HUDEP-2 (cell line): ENCODE measurements around the gene ATM.
"Not testable (repeated sequence)": the region's sequence is repeated elsewhere in the genome, so short reads cannot be mapped to it uniquely, and the experiment has no call there.

Source experiments
- DNase-seq, 76 experiments: peaks; one replicate each; lab custom pipeline; 2025; ENCODE audit not compliant: unreplicated experiment in 76 of 76; lab: John Stamatoyannopoulos, UW

The ATM gene

DNA sequence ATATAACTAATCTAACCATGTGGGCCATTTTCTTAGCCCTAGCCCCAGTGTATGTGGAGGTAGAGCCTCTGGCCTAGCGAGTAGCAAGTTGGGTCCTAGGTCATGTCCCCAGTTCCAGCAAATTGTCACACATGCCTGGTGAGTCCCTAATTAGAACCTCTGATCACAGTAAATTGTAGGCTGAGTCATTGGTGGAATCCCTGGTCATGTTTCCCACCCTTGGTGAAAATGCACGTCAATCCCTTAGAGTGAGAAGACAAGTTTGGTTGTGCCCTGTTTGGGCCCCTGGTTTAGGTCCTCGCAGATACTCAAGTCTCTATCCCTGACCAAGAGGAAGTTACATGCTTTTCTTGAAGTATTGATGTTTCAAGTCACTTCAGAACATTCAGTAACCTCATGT is 46.7 kb downstream of the ATM start:
- no peak for DNase-seq

DNA sequence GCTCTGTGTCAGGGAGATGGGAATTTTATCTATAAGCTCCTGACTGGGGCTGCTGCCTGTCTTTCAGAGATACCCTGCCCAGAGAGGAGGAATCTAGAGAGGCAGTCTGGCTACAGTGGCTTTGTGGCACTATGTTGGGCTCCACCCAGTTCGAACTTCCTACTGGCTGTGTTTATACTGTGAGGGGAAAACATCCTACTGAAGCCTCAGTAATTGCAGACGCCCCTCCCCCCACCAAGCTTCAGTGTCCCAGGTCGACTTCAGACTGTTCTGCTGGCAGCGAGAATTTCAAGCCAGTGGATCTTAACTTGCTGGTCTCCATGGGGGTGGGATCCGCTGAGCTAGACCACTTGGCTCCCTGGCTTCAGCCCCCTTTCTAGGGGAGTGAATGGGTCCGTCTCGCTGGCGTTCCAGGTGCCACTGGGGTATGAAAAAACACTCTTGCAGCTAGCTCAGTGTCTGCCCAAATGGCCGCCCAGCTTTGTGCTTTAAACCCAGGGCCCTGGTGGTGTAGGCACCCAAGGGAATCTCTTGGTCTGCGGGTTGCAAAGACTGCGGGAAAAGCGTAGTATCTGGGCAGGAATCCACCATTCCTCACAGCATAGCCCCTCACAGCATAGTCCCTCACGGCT is 54.2 kb downstream of the ATM start:
- not testable (repeated sequence) for DNase-seq

DNA sequence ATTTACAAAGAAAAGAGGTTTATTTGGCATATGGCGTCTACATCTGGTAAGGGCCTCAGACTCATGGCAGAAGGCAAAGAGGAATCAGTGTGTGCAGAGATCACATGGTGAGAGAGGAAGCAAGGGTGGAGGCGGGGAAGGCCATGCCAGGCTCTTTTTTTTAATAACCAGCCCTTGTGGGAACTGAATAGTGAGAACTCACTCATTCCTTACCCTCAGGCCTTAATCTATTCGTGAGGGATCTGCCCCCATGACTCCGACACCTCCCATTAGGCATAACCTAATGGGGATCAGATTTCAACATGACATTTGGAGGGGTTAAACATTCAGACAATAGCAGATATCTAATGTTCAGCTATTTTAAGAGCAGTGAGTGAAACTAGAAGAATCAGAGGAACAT is 55.7 kb downstream of the ATM start:
- DNase-seq: no peak

DNA sequence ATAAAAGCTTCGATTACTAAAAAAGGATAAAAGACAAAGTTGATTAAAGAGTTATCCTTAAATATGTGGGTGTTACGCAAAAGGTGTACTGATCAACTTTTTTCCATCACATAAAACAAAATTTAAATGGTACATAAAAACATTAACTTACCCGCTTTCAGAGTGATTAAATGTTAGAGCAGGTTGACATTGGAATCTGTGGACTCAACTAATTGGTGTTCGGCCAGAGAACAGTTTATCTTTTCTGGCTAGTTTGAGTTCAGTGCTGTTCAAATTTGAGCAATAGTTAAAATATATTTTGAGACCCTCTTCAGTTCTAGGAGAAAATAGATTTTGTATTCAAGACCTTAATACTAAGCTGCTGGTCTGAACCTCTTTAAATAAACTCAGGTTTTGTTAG is 56.1 kb downstream of the ATM start:
- no peak for DNase-seq

DNA sequence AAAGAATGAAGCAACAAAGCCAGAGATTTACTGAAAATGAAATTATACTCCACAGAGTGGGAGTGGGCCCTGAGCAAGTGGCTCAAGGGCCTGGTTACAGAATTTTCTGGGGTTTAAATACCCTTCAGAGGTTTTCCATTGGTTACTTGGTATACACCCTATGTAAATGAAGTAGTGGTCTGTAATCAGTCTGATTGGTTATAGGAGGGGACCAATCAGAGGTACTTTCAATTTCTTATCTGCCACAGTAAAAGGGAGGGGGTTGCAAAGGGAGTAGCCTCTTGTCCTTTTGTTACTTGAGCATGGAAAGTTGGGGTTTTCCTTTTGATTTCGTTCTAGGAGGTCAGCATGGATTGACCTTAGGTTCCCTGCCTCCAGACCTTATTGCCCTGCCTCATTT is 63.5 kb downstream of the ATM start:
- DNase-seq: peak in 6 of 76 experiments; percentile 5 to 34 (median 16)

DNA sequence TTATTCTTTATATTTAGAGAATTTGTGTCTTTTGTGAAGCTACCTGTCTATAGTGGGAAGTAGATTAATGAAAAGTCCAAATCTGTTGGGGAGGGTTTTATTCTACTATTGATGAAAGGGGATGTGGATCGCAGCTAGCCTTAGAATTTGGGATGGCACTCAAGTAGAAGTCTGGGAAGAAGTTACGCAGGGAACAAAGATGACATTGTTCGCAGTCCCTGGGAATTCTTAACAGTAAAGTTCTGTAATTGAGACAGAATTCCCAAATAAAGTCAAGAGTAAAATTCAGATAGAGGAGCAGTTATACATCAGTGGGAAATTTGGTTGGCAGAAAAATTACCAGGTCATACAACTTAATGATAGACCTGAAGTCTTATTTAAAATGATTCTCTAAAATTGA is 64.1 kb downstream of the ATM start:
- DNase-seq: no peak

DNA sequence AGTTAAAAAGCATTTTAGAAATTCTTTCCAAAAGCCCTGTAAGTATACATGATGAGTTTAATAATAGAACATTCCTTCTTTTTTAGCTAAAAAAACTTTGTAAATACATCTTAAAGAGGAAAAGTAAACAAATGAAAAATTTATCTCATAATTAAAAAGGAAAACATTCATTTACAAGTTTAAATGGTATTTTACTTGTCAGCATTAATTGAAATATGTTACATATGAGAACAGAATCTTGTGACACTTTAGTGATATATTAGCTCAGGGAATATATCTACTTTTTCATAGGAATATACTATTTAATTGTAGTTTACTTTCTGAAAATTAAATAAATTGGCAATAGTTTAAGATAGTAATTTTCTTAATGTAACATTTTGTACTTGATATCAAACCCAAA is 66.2 kb downstream of the ATM start:
- DNase-seq: not testable (repeated sequence)

DNA sequence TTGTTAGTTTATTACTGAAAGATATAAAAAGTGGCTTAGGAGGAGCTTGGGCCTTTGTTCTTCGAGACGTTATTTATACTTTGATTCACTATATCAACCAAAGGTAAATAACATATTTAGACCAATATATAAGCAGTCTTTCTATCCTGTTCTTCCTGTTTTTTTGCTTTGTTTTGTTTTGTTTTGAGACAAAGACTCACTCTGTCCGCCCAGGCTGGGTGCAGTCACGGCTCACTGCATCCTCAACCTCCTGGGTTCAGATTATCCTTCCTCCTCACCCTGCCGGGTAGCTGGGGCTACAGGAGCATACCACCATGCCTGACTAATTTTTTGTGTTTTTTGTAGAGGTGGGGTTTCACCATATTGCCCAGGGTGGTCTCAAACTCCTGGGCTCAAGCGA is 66.8 kb downstream of the ATM start:
- DNase-seq: no peak

DNA sequence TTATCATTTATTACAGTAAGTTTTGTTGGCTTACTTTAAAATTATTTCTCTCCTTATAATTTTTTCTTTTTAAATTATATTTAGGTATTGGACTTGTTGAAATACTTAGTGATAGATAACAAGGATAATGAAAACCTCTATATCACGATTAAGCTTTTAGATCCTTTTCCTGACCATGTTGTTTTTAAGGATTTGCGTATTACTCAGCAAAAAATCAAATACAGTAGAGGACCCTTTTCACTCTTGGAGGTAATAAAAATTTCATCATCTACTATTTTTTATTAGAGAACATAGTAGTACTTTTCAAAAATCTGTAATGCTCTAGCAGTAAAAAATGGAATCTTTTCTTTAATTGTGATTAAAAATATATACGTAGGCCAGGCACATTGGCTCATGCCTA is 70.4 kb downstream of the ATM start:
- no peak for DNase-seq

DNA sequence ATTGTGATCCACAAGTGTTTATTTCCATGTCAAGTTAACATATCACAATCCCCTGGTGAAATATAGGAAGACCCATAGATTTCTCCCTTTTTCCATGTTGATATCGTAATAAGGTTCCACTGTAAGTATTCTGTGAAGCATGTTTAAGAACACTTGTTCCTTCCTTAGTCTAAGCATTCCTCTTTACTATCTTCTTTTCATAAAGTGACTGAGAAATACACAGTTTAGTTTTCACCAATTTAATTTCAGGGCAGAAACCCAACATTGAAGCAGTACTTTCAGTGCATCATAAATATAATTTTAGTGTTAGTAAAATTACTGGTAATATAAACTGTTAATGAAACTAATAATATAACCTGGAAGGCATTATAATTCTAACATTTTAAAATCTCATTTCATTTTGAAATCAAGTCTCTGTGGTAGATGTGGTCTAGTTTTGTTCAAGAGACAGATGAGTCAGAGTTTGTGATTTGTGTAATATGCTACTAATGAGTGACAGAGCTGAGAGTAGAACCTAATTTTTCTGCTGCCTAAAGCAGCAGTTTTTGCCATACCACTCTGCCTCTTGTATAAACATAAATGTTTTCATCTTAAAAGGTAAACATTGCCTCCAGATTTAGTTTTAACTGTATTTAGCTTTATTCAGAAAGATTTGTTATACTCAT is 79.4 kb downstream of the ATM start:
- DNase-seq: no peak

DNA sequence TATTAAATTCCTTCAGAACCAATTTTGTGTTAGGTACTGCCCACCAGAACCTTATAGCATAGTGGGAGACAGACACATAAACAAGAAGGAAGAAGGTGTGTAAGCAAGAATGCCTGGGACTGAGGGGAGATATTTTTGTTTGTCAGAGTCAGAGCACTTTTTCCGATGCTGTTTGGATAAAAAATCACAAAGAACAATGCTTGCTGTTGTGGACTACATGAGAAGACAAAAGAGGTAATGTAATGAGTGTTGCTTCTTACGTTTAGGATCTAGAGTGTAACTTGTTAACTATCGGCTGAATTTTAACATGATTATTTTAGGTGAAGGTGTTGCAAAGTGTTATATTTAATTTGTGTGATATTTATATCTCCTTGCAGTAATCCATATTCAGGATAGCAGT is 84.9 kb downstream of the ATM start:
- DNase-seq: no peak

DNA sequence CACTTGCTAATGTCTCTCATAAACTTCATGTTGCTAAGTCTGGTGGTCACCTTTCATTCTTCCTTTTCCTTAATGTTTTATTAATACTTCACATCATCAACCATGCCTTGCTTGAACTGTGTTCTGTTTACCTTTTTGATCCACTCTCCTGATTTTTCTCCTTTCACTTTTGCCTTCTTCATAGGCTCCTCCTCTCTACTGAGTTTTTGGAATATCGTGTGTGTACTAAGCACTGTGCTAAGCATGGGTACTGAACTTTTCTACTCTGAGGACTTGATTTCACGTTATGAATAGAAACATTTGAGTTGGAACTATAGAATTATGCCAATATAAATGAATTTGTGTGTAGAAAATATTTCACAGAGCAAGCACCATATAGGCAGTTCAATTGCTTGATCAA is 90.6 kb downstream of the ATM start:
- DNase-seq: no peak

DNA sequence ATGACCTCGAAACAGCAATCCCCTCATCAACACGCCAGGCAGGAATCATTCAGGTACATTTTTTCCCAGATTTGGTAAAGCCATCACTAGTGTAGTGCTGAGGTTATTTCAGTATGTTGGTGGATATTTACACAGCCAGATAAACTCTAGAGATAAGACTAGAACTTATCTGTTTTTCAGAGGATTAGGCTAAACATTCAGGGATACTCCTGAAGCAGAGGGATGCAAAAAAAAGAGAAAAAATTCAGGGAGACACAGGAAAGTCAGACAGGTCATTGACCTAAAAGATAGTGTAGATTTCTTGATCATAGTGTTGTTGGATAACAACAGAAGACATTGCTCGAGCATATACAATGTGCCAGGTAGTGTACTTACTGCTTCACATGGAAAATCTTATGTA is 93.2 kb downstream of the ATM start:
- no peak for DNase-seq

DNA sequence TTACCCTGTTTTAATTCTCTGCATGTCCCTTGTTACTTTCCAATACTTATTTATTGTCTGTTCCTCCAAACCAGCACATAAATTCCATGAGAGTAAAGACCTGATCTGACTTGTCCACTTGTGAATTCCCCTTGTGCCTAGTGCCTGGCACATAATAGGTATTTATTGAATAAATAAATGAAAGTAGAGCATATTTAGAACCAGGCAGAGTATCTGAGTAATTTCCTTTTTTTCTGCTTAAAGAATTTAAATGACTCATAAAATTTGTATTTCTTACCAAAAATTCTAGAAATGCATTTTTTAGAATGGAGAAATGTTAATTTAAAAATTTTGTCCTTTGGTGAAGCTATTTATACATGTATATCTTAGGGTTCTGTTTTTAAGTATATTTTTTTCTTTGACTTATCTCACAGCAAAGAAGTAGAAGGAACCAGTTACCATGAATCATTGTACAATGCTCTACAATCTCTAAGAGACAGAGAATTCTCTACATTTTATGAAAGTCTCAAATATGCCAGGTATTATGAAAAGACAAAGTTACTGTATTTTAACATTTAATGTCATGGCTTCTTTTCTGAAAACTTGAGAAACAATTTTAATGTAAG is 96.8 kb downstream of the ATM start:
- DNase-seq: no peak

DNA sequence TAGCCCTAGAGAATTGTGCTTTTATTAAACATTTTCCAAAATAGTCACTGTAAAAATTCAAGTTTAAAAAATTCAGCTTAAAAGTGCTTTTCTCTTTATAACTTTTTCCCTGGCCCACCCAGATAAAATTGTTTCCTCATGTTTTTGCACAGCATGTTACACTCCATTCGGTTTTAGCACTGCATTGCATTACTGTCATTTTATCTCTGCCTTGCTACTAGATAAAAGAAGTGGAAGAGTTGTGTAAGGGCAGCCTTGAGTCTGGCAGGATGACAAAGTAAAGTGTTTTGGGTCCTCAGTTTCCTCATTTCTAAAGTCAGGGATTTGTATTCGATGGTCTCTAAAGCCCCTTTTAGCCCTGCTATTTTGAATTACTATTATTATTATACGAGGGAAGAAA is 99.8 kb downstream of the ATM start:
- DNase-seq: no peak

DNA sequence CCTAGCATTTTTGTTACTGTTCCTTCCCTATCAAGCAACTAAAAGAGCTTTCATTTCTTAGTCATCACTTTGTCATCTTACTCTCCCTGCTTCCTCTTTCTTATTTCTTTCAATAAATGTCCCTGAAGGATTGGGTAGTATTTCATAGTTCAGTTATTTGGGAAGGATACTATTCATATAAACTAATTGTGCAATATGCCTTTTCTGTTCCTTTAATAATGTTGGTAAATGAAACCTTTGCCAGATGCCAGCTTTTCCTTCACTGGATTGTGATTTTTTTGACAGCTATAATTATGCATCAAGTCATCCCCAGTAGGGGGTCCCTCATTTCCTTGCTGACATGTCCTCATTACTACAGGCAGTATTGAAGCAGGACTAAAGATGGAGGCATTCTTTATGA is 101.7 kb downstream of the ATM start:
- DNase-seq: no peak

DNA sequence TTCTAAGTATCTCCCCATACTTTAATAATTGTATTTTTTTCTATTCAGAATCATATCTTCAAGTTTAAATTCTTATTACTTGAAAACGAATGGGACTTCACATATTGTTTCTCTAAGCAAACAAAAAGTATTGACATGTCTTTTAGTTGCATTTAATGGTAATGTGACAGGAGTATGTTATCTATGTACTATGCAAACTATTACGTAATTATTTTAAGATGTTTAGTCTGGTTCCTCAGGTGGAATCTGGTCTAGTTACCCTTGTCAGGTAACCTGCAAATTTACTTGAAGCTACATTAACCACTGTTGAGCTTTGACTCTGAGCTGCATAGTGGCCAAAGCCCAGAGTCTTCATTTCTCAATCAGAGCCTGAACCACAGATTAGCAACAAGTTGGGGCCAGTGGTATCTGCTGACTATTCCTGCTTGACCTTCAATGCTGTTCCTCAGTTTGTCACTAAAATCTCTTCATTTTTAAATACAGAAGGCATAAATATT is 110.6 kb downstream of the ATM start:
- no peak for DNase-seq

DNA sequence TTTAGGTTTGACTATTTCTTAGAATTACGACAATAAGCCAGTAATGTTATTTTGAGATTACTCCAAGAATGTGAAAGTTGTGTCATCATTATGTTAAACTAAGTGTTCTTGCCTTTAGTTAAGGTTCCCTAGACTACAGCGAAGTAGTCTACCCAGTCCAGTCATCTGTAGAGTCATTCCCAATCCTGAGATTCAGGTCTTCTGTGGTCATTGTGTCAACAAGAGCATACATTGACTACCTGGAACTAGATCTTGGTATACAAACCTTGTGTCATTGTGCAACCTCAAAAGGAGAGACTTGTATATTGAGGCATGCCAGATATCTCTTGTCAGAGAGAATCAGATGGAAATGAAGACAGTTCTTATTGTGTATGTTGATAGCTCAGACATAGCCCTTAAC is 115.9 kb downstream of the ATM start:
- no peak for DNase-seq

DNA sequence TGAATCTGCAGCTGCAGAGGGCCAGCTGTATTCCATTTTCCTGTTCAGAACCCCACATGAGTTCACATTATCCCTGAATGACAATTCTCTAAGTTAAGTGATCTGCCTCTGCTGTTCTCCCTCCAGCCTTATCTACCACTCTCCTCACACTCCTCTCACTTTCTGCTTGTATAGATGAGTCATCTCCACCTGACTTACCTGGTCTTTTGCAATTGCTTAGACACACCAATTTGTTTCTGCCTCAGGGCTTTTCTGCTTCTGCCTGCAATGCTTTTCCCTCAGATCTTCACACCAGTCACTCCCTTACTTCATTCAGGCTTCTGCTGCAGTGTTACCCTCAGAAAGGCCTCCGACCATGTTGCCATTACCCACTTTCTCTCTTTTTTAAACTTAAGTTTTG is 118.1 kb downstream of the ATM start:
- DNase-seq: peak in 1 of 76 experiments; percentile 7

DNA sequence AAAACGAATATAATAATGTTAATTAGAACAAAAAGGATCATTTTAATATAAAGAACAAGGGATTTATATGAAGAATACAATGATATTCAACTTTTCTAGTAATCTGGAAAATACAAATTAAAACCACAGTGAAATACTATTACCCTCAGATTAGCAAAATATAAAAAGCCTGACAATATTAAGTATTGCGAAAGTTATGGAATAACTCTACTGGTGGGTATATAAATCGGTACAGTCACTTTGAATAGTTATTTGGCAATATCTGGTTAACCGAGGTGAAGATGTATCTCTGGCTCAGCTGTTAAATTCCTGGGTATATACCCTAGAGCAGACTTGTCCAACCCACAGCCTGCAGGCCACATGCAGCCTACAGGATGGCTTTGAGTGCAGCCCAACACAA is 118.8 kb downstream of the ATM start:
- DNase-seq: no peak

DNA sequence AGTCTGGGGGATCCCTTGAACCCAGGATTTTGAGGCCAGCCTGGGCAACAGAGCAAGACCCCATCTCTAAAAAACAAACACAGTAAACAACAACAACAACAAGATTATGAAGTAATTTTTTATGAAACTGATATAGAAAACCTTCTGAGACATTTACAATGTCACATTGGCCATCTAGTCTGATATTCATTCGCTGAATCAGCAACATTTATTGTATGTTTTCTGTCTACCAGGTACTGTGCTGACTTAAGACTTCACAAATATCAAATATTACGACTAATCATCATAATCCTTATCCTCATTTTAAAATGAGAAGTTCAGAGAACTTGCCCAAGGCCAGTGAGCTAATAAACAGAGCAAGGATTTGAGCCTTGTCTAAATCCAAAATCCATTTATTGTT is 120.8 kb downstream of the ATM start:
- DNase-seq: no peak

DNA sequence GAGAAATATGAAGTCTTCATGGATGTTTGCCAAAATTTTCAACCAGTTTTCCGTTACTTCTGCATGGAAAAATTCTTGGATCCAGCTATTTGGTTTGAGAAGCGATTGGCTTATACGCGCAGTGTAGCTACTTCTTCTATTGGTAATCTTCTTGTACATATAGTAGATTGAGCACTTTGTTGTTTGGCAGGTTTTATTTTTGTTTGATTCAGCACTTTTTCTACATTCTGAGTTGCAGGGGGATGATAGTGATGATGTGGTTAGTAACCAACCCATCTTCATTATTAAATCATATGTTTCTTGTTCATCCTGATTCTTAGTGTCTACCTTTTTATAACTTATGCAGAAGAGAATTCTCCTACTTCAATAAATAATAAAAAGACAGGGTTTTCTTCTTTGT is 122.9 kb downstream of the ATM start:
- DNase-seq: no peak
